LNCAP (cell line): ENCODE measurements around the gene MAPK1.

Experiments
- CTCF ChIP-seq: fragments of 450-650 bp; IDR thresholded peaks from 2 replicates; pipeline ENCODE4 v1.5.1; 2017; ENCODE audit warnings: mild to moderate bottlenecking

The MAPK1 gene

DNA sequence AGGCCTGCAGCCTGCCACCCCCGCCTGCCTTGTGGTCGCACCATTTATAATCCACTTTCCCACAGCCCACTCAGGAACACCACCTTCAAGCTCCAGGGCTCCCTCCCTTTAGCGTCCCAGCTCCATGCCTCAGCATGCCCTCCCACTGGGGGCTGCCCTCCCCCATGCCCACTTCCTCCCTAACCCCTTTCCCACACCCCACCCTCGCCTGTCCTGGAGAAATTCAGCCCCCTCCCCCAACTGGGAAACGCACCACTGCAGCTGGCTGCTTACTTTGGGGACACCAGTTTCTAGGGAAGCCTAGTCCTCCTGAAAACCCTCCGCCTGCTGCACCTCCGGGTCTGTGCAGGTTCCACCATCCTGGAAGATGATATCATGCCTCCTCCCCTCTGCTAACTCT, 128.5 kb downstream of the MAPK1 start:
- no peak for TF ChIP-seq CTCF

- no peak for TF ChIP-seq CTCF
Observed at GRCh38 chr22:21738081-21738480, 129.4 kb downstream of the MAPK1 start.

GRCh38 chr22:21736948-21737347, 130.5 kb downstream of the MAPK1 start:
- no peak for TF ChIP-seq CTCF

GRCh38 chr22:21736084-21736642, 131.3 kb downstream of the MAPK1 start:
- TF ChIP-seq CTCF = no peak

- no peak for TF ChIP-seq CTCF
Observed at GRCh38 chr22:21735200-21736083, 132.0 kb downstream of the MAPK1 start, which contains the start of gene YPEL1. YPEL1 (minus strand) TSS chr22:21735794; CDS start chr22:21710744, 25,050 bp downstream.

DNA sequence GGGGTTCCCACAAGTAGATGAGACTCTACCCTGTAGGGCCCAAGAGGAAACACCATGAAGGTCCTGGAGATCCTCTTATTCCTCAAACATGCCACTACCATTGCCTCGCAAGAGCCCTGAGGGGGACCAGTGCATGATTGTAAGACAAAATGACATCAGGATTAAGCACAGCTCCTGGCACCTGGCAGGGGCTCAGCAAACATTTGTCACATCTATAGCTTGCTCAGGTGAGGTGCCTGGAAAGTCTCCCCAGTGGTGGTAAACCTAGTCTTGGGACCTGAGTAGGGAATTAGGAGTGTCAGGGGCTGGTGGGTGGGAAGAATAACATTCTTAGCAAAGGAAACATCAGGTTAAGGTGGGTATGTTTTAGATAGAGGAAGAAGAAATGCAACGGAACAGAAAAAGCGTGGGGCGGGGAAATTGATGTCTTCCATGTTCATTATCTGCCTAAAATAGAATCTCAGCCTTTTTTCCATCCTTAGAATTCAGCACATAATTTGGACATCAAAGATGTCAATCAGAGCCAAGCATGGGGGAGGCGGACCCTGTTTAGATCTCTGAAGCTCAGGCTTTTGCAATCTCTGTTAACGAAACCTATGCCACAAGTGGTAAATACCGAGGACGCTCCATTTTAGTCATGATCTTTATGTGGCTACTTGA, 132.8 kb downstream of the MAPK1 start:
- no peak for TF ChIP-seq CTCF

DNA sequence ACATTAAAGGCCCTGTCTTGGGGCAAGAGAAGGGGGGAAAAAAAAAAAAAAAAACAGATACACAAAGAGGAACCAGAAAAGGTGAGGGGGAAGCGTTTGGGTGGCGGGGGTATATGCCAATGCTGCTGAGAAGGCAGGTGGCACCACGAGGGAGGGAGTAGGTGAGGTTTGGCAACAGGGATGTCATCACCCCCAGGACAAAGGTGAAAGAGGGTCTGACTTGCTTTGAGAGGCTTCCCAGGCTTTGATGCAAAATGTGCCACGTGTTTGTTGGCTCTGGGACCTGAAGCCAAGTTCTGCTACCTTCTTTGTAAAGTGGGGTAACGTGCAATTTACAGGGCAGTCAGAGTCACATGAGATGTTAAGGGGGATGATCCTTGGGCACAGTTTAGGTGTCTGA, 135.9 kb downstream of the MAPK1 start:
- TF ChIP-seq CTCF = no peak
